CD4-positive, CD25-positive, alpha-beta regulatory T cell (primary cell): ENCODE measurements around the gene ZNF366. TPM values are rescaled to one million over a fixed set of nuclear protein-coding genes. Genes with fewer than 3 reads are reported as not detected.

Experiments
- ATAC-seq, 2 donors: fragments of 150-1000 bp; cut with Tn5 transposase; one replicate each; pipeline ENCODE4 v1.10.0; 2021; ENCODE audit warnings: low read depth in 2 of 2, moderate number of reproducible peaks in 2 of 2, moderate library complexity in 1 of 2
- DNase-seq, 3 donors: peaks; one replicate each; pipeline versions ENCODE4 v3.0.0 to v3.0.0-alpha.2; 2012 to 2022; ENCODE audit warnings: mixed read lengths in 1 of 3
- H3K27ac ChIP-seq: one replicate; pipeline ENCODE4 v1.7.0; 2013; ENCODE audit warnings: mild to moderate bottlenecking, low read length; ENCODE audit not compliant: insufficient read depth, poor library complexity, severe bottlenecking
- H3K27me3 ChIP-seq: one replicate; pipeline ENCODE4 v1.7.0; 2013; ENCODE audit warnings: low read length; ENCODE audit not compliant: control insufficient read depth, insufficient read depth
- H3K36me3 ChIP-seq: one replicate; pipeline ENCODE4 v1.7.0; 2013; ENCODE audit warnings: mild to moderate bottlenecking, low read length, moderate library complexity; ENCODE audit not compliant: control insufficient read depth, insufficient read depth
- H3K4me1 ChIP-seq: 2 replicates; pipeline ENCODE4 v1.7.0; 2013; ENCODE audit warnings: mild to moderate bottlenecking, low read length; ENCODE audit not compliant: insufficient read depth, control insufficient read depth, poor library complexity, severe bottlenecking
- H3K4me3 ChIP-seq: one replicate; pipeline ENCODE4 v1.7.0; 2013; ENCODE audit warnings: low read depth, mild to moderate bottlenecking, low read length, moderate library complexity
- H3K9me3 ChIP-seq, 2 experiments: 1 replicate in 1 of 2; 2 replicates in 1 of 2; pipeline ENCODE4 v1.7.0; 2013; ENCODE audit warnings: low read length in 2 of 2, mild to moderate bottlenecking in 1 of 2, moderate library complexity in 1 of 2; ENCODE audit not compliant: control insufficient read depth in 2 of 2
- H3K27ac Mint-ChIP-seq, 3 donors: one replicate each; pipeline ENCODE4 v1.8.0; 2020 to 2022; ENCODE audit warnings: mild to moderate bottlenecking in 3 of 3, mixed read lengths in 3 of 3, moderate library complexity in 2 of 3
- H3K27me3 Mint-ChIP-seq: one replicate; pipeline ENCODE4 v1.8.0; 2022; ENCODE audit warnings: mild to moderate bottlenecking, mixed read lengths
- H3K36me3 Mint-ChIP-seq: one replicate; pipeline ENCODE4 v1.8.0; 2020; ENCODE audit warnings: mixed read lengths
- H3K4me1 Mint-ChIP-seq, 4 donors: one replicate each; pipeline ENCODE4 v1.8.0; 2020 to 2022; ENCODE audit warnings: mixed read lengths in 4 of 4, mild to moderate bottlenecking in 1 of 4
- H3K4me3 Mint-ChIP-seq, 4 donors: one replicate each; pipeline ENCODE4 v1.8.0; 2020 to 2022; ENCODE audit warnings: mild to moderate bottlenecking in 4 of 4, mixed read lengths in 4 of 4, moderate library complexity in 3 of 4
- H3K9me3 Mint-ChIP-seq, 7 donors: one replicate each; pipeline ENCODE4 v1.8.0; 2020 to 2022; ENCODE audit warnings: mixed read lengths in 7 of 7, mild to moderate bottlenecking in 3 of 7, moderate library complexity in 2 of 7
- polyA plus RNA-seq, 4 donors: library from polyadenylated mRNA; unstranded; fragments of 300-500 nt; fragmentation: Illumina TruSeq; gene quantifications; one replicate each; pipeline ENCODE4 v1.2.3, GENCODE V29; 2021
- total RNA-seq: library from RNA; stranded (reverse); gene quantifications from one replicate; pipeline ENCODE4 v1.2.3, GENCODE V29; 2022

Gene ZNF366
- total and polyA plus RNA-seq, 5 donors from 2014 or later = not detected

- Histone ChIP-seq H3K27me3 (no peaks in the 10 kb centered on the region), H3K36me3 (no peaks in the 10 kb centered on the region), H3K9me3 (no peaks in the 10 kb centered on the region), H3K27ac (no peak overlapping the region), H3K4me3 (no peak overlapping the region), H3K4me1 (no peaks in the 10 kb centered on the region)
- Mint-ChIP-seq H3K4me1 (peaks cover 0 to 2% (median 0%) of the 10 kb centered on the region in 4 donors), H3K27ac (no peak overlapping the region), H3K27me3 (no peaks in the 10 kb centered on the region), H3K4me3 (no peak overlapping the region), H3K36me3 (no peaks in the 10 kb centered on the region), H3K9me3 (peaks cover 0 to 5% (median 0%) of the 10 kb centered on the region in 7 donors)
- DNase-seq (no peak), ATAC-seq (no peak)
Observed at GRCh38 chr5:72463449-72464052, 43.7 kb downstream of the ZNF366 start.

GRCh38 chr5:72460413-72460812, 46.8 kb downstream of the ZNF366 start:
- no peak overlapping the region for H3K27ac Mint-ChIP-seq
- H3K9me3 Mint-ChIP-seq = peaks cover 0 to 5% (median 0%) of the 10 kb centered on the region in 7 donors
- H3K4me3 Mint-ChIP-seq = no peak overlapping the region
- H3K27me3 Mint-ChIP-seq = no peaks in the 10 kb centered on the region
- no peaks in the 10 kb centered on the region for H3K4me1 Mint-ChIP-seq
- no peak overlapping the region for H3K4me3 ChIP-seq
- ATAC-seq (no peak), DNase-seq (no peak)
- H3K36me3 ChIP-seq = no peaks in the 10 kb centered on the region
- no peak overlapping the region for H3K27ac ChIP-seq
- H3K9me3 ChIP-seq = no peaks in the 10 kb centered on the region
- H3K27me3 ChIP-seq = no peaks in the 10 kb centered on the region
- H3K36me3 Mint-ChIP-seq = no peaks in the 10 kb centered on the region
- H3K4me1 ChIP-seq = no peaks in the 10 kb centered on the region

GRCh38 chr5:72459913-72460312, 47.3 kb downstream of the ZNF366 start:
- H3K9me3 Mint-ChIP-seq = peaks cover 0 to 2% (median 0%) of the 10 kb centered on the region in 7 donors
- H3K36me3 ChIP-seq = no peaks in the 10 kb centered on the region
- no peaks in the 10 kb centered on the region for H3K4me1 Mint-ChIP-seq
- ATAC-seq (no peak), DNase-seq (no peak)
- no peaks in the 10 kb centered on the region for H3K27me3 Mint-ChIP-seq
- H3K9me3 ChIP-seq = no peaks in the 10 kb centered on the region
- no peak overlapping the region for H3K4me3 ChIP-seq
- no peaks in the 10 kb centered on the region for H3K36me3 Mint-ChIP-seq
- no peak overlapping the region for H3K27ac Mint-ChIP-seq
- H3K27ac ChIP-seq = no peak overlapping the region
- H3K4me1 ChIP-seq = no peaks in the 10 kb centered on the region
- no peaks in the 10 kb centered on the region for H3K27me3 ChIP-seq
- H3K4me3 Mint-ChIP-seq = no peak overlapping the region

GRCh38 chr5:72459089-72459661, 48.0 kb downstream of the ZNF366 start:
- Histone ChIP-seq H3K9me3 (no peaks in the 10 kb centered on the region), H3K27me3 (no peaks in the 10 kb centered on the region), H3K4me3 (no peak overlapping the region), H3K36me3 (no peaks in the 10 kb centered on the region), H3K4me1 (no peaks in the 10 kb centered on the region), H3K27ac (no peak overlapping the region)
- Mint-ChIP-seq H3K36me3 (no peaks in the 10 kb centered on the region), H3K9me3 (peaks cover 0 to 2% (median 0%) of the 10 kb centered on the region in 7 donors), H3K4me1 (no peaks in the 10 kb centered on the region), H3K27ac (no peak overlapping the region), H3K27me3 (no peaks in the 10 kb centered on the region), H3K4me3 (no peak overlapping the region)
- ATAC-seq (no peak), DNase-seq (no peak)

GRCh38 chr5:72458407-72458806, 48.8 kb downstream of the ZNF366 start:
- Histone ChIP-seq H3K9me3 (no peaks in the 10 kb centered on the region), H3K36me3 (no peaks in the 10 kb centered on the region), H3K27me3 (no peaks in the 10 kb centered on the region), H3K27ac (no peak overlapping the region), H3K4me1 (no peaks in the 10 kb centered on the region), H3K4me3 (no peak overlapping the region)
- no peak overlapping the region for H3K4me3 Mint-ChIP-seq
- no peaks in the 10 kb centered on the region for H3K27me3 Mint-ChIP-seq
- ATAC-seq = no peak
- DNase-seq = no peak
- H3K9me3 Mint-ChIP-seq = peaks cover 0 to 1% (median 0%) of the 10 kb centered on the region in 7 donors
- H3K36me3 Mint-ChIP-seq = no peaks in the 10 kb centered on the region
- no peaks in the 10 kb centered on the region for H3K4me1 Mint-ChIP-seq
- H3K27ac Mint-ChIP-seq = no peak overlapping the region

- Mint-ChIP-seq H3K27ac (no peak overlapping the region), H3K27me3 (no peaks in the 10 kb centered on the region), H3K4me1 (no peaks in the 10 kb centered on the region), H3K9me3 (no peaks in the 10 kb centered on the region), H3K36me3 (no peaks in the 10 kb centered on the region), H3K4me3 (no peak overlapping the region)
- no peak for DNase-seq
- Histone ChIP-seq H3K9me3 (no peaks in the 10 kb centered on the region), H3K4me3 (no peak overlapping the region), H3K27me3 (no peaks in the 10 kb centered on the region), H3K36me3 (no peaks in the 10 kb centered on the region), H3K4me1 (no peaks in the 10 kb centered on the region), H3K27ac (no peak overlapping the region)
- no peak for ATAC-seq
Observed at GRCh38 chr5:72457491-72457890, 49.7 kb downstream of the ZNF366 start.

GRCh38 chr5:72456391-72457074, 50.7 kb downstream of the ZNF366 start:
- no peak for DNase-seq
- H3K9me3 ChIP-seq = no peaks in the 10 kb centered on the region
- H3K36me3 ChIP-seq = no peaks in the 10 kb centered on the region
- no peak overlapping the region for H3K27ac ChIP-seq
- Mint-ChIP-seq H3K27me3 (no peaks in the 10 kb centered on the region), H3K9me3 (no peaks in the 10 kb centered on the region), H3K4me3 (peak overlapping the region in 1 of 4 donors; percentile 23), H3K36me3 (no peaks in the 10 kb centered on the region), H3K4me1 (no peaks in the 10 kb centered on the region), H3K27ac (no peak overlapping the region)
- H3K4me3 ChIP-seq = no peak overlapping the region
- H3K27me3 ChIP-seq = no peaks in the 10 kb centered on the region
- H3K4me1 ChIP-seq = no peaks in the 10 kb centered on the region
- no peak for ATAC-seq

- no peaks in the 10 kb centered on the region for H3K36me3 ChIP-seq
- DNase-seq = no peak
- no peak overlapping the region for H3K4me3 ChIP-seq
- H3K27ac ChIP-seq = no peak overlapping the region
- H3K4me1 Mint-ChIP-seq = no peaks in the 10 kb centered on the region
- no peak overlapping the region for H3K4me3 Mint-ChIP-seq
- no peak overlapping the region for H3K27ac Mint-ChIP-seq
- no peaks in the 10 kb centered on the region for H3K27me3 Mint-ChIP-seq
- ATAC-seq = no peak
- H3K4me1 ChIP-seq = no peaks in the 10 kb centered on the region
- H3K27me3 ChIP-seq = no peaks in the 10 kb centered on the region
- H3K36me3 Mint-ChIP-seq = no peaks in the 10 kb centered on the region
- no peaks in the 10 kb centered on the region for H3K9me3 Mint-ChIP-seq
- no peaks in the 10 kb centered on the region for H3K9me3 ChIP-seq
Observed at GRCh38 chr5:72455476-72455875, 51.7 kb downstream of the ZNF366 start.
